CD4-positive, alpha-beta T cell treated with Interleukin-1 beta for 1 hour (primary cell): Measurements from ENCODE around the gene SMIM15.
"Not testable (repeated sequence)": the region's sequence is repeated elsewhere in the genome, so short reads cannot be mapped to it uniquely, and the experiment has no call there.

ENCODE experiments used
- DNase-seq, 2 donors: peaks; one replicate each; pipeline ENCODE4 v3.0.0-alpha.2; 2020 to 2022

SMIM15 gene

DNA sequence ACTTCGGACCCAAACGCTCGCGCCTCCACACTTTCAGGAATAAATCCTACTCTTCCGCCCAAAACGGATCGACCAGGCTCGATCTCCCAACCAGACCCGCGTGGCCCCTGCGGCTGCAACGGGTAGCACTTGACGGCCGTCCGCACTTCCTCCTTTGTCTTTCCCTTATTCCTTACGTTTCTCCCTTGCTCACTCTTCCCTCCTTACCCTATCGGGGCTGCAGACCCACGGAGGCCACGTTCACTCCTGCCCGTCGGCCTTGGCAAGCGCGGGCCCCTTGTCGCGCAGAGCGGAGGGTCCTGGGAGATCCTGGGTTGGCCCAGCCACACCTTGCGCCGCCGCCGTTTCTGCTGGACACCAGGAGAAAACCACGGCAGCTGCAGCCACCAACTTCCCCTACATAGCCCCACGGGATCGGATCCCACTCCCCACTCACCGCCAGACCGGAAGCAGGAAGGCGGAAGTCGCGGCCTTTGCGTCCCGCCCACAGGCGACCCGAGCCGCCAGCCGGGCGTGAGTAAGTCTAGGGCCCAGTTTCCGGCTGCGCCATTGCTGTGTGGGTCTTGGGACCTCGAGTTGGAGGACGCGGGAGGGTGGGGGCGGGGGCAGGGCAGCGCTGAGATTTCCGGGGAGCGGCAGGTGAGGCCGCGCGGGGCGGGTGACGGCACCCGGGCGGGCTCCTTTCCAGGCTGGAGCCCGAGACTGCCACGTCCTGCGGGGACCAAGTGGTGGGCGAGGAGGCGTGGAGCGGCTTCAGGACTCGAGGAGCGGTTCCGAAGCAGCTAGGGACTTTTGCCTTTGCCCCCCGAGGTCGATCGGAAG, at the start of gene SMIM15:
TSS of gene SMIM15 (minus strand) at position 459 of the 822 bp plus-strand sequence. CDS start 2,297 bp downstream, outside the sequence.
- DNase-seq = peak; percentile 78 to 85

DNA sequence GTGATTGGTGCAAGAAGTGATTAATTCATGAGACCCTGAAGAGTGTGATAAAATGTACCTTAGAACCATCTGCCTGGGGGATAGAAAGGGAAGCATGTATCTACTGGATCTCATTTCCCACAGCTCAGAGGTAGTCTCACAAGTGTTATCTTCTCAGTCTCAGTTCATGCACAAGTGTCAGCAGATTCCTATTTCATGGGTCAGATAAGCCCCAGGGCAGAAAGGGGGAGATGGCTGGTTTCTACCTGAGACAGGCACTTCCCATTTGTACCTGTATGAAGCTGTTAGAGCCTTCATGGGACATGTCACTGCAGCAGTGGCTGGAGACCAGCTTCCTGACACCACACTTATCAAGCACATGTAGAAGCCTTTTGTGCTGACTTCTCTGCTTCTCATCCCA, 45.6 kb upstream of the SMIM15 start:
- DNase-seq = no peak

DNA sequence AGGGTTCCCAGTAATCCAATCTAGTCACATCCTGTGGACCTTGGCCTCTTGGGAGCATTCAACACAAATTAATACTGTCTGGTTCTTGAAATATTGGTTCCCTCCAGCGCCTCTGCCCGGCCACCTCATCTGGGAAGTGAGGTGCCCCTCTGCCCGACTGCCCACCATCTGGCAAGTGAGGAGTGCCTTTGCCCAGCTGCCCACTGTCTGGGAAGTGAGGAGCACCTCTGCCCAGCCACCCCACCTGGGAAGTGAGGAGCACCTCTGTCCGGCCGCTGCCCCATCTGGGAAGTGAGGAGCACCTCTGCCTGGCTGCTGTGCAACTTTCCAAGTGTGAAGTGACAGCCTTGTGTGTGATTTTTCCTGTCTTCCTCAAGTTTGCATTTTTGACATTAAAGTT, 42.7 kb upstream of the SMIM15 start:
- no peak for DNase-seq

DNA sequence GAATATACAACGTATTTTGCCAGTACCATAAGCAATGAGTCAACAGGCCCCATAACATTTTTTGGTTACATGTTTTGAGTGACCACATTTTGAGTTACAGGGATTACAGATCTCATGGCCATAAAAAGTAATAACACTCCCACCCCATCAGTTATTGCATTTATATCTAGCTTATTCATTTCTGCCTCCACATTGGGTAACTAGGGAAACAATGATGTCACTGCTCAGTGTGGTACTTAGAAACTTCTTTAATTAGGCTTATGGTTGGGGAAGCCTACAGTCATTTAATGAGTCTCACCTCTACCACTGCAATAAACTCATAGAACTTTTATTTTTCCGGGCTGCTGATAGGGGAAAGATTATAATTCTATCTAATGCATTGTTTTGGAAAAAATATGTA, 39.9 kb upstream of the SMIM15 start:
- no peak for DNase-seq

DNA sequence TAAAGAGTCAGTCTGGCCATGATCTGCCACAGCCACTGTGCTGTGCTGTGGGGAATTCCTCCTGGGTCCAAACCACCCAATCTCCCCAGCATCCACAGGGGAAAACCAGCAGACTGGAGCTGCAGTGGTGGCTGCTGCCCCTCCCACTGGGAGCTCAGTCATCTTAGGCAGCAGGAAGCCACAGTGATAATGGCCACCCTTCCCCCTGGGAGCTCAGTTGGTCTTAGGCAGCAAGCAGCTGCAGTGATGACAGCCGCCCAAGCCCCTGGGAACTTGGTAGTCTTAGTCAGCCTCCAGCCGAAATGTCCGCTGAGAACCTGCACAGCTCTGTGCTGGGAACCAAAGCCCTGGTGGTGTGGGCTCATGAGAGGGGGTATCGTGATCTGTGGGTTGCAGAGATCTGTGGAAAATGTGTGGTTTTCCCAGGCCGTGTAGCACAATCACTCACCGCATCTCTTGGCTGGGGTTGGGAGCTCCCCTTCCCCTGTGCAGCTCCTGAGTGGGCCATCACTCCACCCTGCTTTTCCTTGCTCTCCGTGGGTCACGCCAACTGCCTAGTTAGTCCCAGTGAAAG, 38.4 kb upstream of the SMIM15 start:
- no peak for DNase-seq

DNA sequence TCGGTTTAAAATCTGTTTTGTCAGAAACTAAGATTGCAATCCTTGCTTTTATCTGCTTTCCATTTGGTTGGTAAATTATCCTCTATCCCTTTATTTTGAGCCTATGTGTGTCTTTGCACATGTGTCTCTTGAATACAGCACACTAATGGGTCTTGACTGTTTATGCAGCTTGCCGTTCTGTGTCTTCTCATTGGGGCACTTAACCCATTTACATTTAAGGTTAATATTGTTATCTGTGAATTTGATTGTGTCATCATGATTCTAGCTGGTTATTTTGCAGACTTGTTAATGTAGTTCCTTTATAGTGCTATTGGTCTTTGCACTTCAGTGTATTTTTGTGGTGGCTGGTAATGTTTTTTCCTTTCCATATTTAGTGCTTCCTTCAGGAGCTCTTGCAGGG, 36.3 kb upstream of the SMIM15 start:
- DNase-seq = no peak

DNA sequence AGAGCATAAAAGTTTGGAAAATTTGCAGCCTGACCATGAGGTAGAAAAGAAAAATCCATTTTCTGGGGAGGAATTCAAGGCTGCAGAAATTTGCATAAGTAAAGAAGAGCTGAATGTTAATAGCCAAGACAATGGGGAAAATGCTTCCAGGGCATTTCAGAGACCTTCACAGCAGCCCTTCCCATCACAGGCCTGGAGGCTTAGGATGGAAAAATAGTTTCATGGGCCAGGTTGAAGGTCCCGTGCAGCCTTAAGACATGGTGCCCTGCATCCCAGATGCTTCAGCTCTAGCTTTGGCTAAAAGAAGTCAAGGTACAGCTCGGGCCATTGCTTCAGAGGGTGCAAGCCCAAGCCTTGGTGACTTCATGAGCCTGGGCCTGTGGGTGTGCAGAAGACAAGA, 25.6 kb upstream of the SMIM15 start:
- not testable (repeated sequence) for DNase-seq

- not testable (repeated sequence) for DNase-seq
Observed at GRCh38 chr5:61187352-61187751, 25.1 kb upstream of the SMIM15 start.

DNA sequence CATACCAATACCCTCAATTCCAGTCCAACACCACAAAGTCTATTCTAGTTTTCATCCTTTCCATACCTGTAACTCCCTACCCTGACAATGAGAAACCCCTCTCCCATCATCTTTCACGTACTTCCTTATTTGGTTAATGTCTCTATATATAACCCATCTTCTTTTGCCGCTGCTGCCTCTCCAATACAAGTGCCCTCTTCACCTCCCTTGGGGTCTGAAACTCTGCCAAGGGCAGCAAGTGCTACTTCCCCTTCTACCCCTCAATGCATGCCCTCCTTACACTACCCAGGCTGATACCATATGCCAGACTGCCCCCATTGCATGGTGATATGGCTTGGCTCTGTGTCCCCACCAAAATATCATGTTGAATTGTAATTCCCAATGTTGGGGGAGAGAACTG, 24.4 kb upstream of the SMIM15 start:
- no peak for DNase-seq

GRCh38 chr5:61184708-61185107, 22.4 kb upstream of the SMIM15 start:
- DNase-seq = no peak

GRCh38 chr5:61183538-61183937, 21.3 kb upstream of the SMIM15 start:
- no peak for DNase-seq

GRCh38 chr5:61182449-61182848, 20.2 kb upstream of the SMIM15 start:
- DNase-seq = no peak

GRCh38 chr5:61180886-61181285, 18.6 kb upstream of the SMIM15 start:
- DNase-seq = no peak

- DNase-seq = no peak
Observed at GRCh38 chr5:61178702-61179101, 16.4 kb upstream of the SMIM15 start.

GRCh38 chr5:61177716-61178115, 15.4 kb upstream of the SMIM15 start:
- no peak for DNase-seq

DNA sequence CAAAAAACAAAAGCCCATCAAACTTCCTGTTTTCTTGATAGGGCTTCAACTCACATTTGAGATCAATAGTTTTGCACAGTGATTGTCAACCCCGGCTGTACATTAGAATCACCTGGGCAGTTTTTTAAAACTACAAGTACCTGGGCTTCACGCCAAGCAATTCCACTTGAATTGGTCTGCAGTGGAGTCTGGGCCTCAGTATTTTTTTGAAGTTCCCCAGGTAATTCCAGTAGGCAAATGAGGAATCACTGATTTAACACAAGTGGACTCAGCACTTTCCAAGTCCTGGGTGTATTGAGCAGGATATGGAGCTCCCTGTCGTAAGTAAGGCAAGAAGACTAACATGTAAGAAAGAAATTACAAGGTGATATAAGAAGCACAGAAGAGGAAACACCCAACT, 14.8 kb upstream of the SMIM15 start:
- DNase-seq = no peak

- DNase-seq = no peak
Observed at GRCh38 chr5:61176631-61177030, 14.4 kb upstream of the SMIM15 start.

- no peak for DNase-seq
Observed at GRCh38 chr5:61171479-61171878, 9.2 kb upstream of the SMIM15 start.

DNA sequence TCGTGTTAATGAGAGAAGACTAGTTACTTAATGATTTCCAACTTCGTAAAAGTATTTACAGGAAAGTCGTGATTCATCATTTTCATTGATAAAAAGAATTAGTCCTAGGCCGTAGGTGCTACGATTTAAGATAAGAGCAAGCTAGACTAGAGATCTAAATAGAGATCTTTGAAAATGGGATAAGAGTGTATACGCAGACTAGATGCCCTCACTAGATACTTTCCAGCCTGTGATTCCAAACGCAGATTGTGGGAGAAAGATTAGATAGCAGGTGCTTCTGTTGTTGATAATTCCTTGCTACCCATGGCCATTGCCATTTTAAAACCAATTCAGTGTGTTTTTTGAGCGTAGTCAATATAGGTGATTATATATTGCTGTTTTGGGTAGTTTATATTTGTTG, 6.7 kb upstream of the SMIM15 start:
- DNase-seq = no peak

- DNase-seq = no peak
Observed at GRCh38 chr5:61167382-61167781, 5.1 kb upstream of the SMIM15 start.

DNA sequence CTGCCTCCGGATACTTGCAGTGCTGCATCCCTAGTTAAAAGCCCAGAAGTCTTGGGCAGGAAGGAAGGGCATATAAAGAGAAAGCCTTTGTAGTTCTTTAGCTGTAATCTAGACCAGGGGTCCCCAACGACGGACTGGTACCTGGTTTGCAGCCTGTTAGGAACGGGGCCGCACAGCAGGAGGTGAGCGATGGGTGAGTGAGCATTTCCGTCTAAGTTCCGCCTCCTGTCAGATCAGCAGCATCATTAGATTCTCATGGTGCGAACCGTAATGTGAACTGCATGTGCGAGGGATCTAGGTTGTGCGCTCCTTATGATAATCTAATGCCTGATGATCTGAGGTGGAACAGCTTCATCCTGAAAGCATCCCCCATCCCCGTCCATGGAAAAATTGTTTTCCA, 1.6 kb upstream of the SMIM15 start:
- no peak for DNase-seq

DNA sequence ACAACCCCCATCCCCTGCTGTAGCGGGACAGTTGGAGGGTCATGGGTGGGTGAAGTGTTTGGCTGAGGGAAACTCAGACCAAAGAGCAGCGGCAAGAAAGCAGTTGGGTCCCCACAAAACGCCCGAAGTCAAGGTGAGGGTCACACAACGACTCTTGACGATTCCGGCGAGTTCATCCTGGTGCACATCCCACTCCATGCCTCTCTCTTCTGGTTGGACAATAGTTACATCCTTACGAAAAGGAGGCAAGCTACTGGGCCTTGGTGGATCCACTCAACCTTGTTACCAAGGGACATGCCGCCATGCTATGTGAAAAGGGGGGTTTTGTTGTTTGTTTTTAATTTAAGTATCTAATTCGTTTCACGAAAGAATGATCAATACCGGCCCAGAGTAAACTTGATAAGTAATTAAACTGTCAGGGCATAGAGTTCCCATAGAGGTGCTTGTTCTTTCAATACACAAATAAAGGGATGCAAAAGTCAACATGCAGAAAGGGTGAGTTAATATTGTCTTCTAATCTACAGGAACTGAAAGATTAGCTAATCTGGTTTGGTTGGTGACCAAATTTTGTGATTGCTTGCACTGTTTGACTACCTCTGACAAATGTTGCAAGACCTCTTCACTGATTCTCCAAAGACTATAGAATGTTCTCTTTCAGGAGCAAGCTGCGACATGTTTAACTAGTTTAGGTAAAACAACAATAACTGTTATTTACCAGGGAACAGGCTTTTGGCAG, 732 bp upstream of the SMIM15 start:
- DNase-seq = no peak

DNA sequence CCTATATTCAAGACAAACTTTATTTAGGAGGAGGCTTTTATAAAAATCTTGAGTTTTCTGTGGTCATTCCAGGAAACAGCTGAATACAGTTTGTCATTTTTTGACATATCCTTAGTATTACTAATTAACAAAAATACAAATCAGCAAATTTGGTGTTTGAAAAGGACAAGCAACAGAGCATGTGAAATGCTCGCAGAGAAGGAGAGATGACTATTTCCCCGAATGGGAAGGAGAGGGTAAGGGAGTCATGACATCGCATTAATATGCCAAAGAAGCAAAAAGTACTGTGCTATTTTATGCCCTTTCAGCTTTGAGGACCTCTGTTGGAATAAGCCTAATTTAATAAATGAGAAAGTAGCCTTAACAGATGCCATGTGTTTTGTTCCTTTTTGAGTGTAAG, 1.8 kb downstream of the SMIM15 start:
- no peak for DNase-seq

GRCh38 chr5:61159836-61160235, 2.4 kb downstream of the SMIM15 start:
- no peak for DNase-seq
